B cell (primary cell): ENCODE data around the gene DUSP11. TPM values are rescaled to one million over a fixed set of nuclear protein-coding genes. Genes with fewer than 3 reads are reported as not detected.

ENCODE experiments used
- ATAC-seq: fragments of 200-7000 bp; cut with Tn5 transposase; one replicate; pipeline ENCODE4 v1.10.0; 2021; ENCODE audit warnings: low read depth, mild to moderate bottlenecking, moderate number of reproducible peaks, moderate library complexity
- CTCF ChIA-PET: fragments of 350-600 bp; sonication (Branson Sonifier 250); formaldehyde crosslinking; loops from one replicate; lab custom pipeline; 2021; ENCODE audit warnings: antibody characterized with exemption, inconsistent platforms; lab: Charles Lee
- POLR2A ChIA-PET: fragments of 350-600 bp; sonication (Branson Sonifier 250); formaldehyde crosslinking; loops from one replicate; lab custom pipeline; 2021; ENCODE audit warnings: antibody characterized with exemption; lab: Charles Lee
- DNase-seq: peaks from one replicate; pipeline ENCODE4 v3.0.0; 2013
- H2AFZ ChIP-seq: 2 replicates; pipeline ENCODE4 v1.6.1; 2012; ENCODE audit warnings: mild to moderate bottlenecking, low read depth, low read length; ENCODE audit not compliant: insufficient read depth, poor library complexity, severe bottlenecking
- H3K27ac ChIP-seq, 2 donors: 1 replicate in 1 of 2; 2 replicates in 1 of 2; pipeline ENCODE4 v1.5.1; 2012 to 2013; ENCODE audit warnings: low read length in 2 of 2, mild to moderate bottlenecking in 2 of 2, moderate library complexity in 1 of 2
- H3K27me3 ChIP-seq, 4 experiments: fragments of 200-600 bp in 1 of 4; sonication (generic) in 1 of 4; replicated peaks in 1 of 4; 1 replicate in 2 of 4; 2 replicates in 2 of 4; pipeline versions ENCODE4 v1.6.1 to v1.7.0; 2013 to 2016; ENCODE audit warnings: low read length in 3 of 4, mild to moderate bottlenecking in 2 of 4, mixed read lengths in 1 of 4, moderate library complexity in 1 of 4; ENCODE audit not compliant: insufficient read depth in 4 of 4, control insufficient read depth in 3 of 4; ENCODE audit errors: control extremely low read depth in 1 of 4
- H3K36me3 ChIP-seq, 2 experiments: replicated peaks in 1 of 2; 1 replicate in 1 of 2; 2 replicates in 1 of 2; pipeline versions ENCODE4 v1.6.1 to v1.7.1; 2013; ENCODE audit warnings: low read length in 1 of 2; ENCODE audit not compliant: insufficient read depth in 2 of 2, control insufficient read depth in 1 of 2; ENCODE audit errors: control extremely low read depth in 1 of 2, extremely low read depth in 1 of 2
- H3K4me1 ChIP-seq, 2 donors: fragments of 200-600 bp in 1 of 2; sonication (generic) in 1 of 2; 1 replicate in 1 of 2; 2 replicates in 1 of 2; pipeline versions ENCODE4 v1.5.1 to v1.6.1; 2013 to 2017; ENCODE audit warnings: low read length in 2 of 2; ENCODE audit not compliant: control insufficient read depth in 2 of 2, insufficient read depth in 2 of 2
- H3K4me2 ChIP-seq: replicated peaks from 2 replicates; pipeline ENCODE3; 2012; ENCODE audit warnings: mild to moderate bottlenecking, low read depth, low read length; ENCODE audit not compliant: poor library complexity, severe bottlenecking
- H3K4me3 ChIP-seq, 5 experiments: fragments of 200-600 bp in 1 of 5; sonication (generic) in 1 of 5; 1 replicate in 3 of 5; 2 replicates in 2 of 5; pipeline versions ENCODE4 v1.5.1 to v1.7.0; 2011 to 2016; ENCODE audit warnings: low read length in 4 of 5, mild to moderate bottlenecking in 4 of 5, low read depth in 2 of 5, control low read depth in 1 of 5, moderate library complexity in 1 of 5; ENCODE audit not compliant: insufficient read depth in 1 of 5; ENCODE audit errors: control extremely low read depth in 1 of 5, extremely low read depth in 1 of 5
- H3K79me2 ChIP-seq: fragments of 200-600 bp; sonication (generic); one replicate; pipeline ENCODE4 v1.6.0; 2016; ENCODE audit warnings: low read length; ENCODE audit not compliant: control insufficient read depth, insufficient read depth
- H3K9ac ChIP-seq: fragments of 200-600 bp; sonication (generic); 2 replicates; pipeline ENCODE4 v1.6.1; 2017; ENCODE audit warnings: mild to moderate bottlenecking, low read length, moderate library complexity
- H3K9me3 ChIP-seq, 3 donors: one replicate each; pipeline versions ENCODE4 v1.6.1 to v1.7.1; 2013; ENCODE audit warnings: low read length in 2 of 3; ENCODE audit not compliant: control insufficient read depth in 2 of 3, insufficient read depth in 1 of 3; ENCODE audit errors: control extremely low read depth in 1 of 3
- H4K20me1 ChIP-seq: 2 replicates; pipeline ENCODE4 v1.6.0; 2012; ENCODE audit warnings: mild to moderate bottlenecking, low read length; ENCODE audit not compliant: insufficient read depth, control insufficient read depth, poor library complexity, severe bottlenecking
- H3K27ac Mint-ChIP-seq: one replicate; pipeline ENCODE4 v1.8.0; 2021; ENCODE audit warnings: mixed read lengths
- H3K27me3 Mint-ChIP-seq: one replicate; pipeline ENCODE4 v1.8.0; 2021; ENCODE audit warnings: mixed read lengths
- H3K4me1 Mint-ChIP-seq: one replicate; pipeline ENCODE4 v1.8.0; 2021; ENCODE audit warnings: mixed read lengths
- H3K4me3 Mint-ChIP-seq: one replicate; pipeline ENCODE4 v1.8.0; 2021; ENCODE audit warnings: mixed read lengths
- H3K9me3 Mint-ChIP-seq: one replicate; pipeline ENCODE4 v1.8.0; 2022; ENCODE audit warnings: mixed read lengths; ENCODE audit not compliant: insufficient read depth
- CTCF ChIP-seq: fragments of 200-600 bp; IDR thresholded peaks from one replicate; pipeline ENCODE4 v1.8.0; 2022; ENCODE audit warnings: antibody characterized with exemption, mild to moderate bottlenecking
- EZH2 ChIP-seq: IDR thresholded peaks from 2 replicates; pipeline ENCODE4 v1.6.1; 2012; ENCODE audit warnings: borderline replicate concordance, low read depth, mild to moderate bottlenecking, moderate library complexity, low read length; ENCODE audit not compliant: insufficient read depth, poor library complexity, severe bottlenecking
- WGBS: methylation state at CpG from one replicate; pipeline ENCODE4 v1.1.5; 2013; ENCODE audit warnings: missing lambda C conversion rate; ENCODE audit not compliant: insufficient coverage; 5-methylcytosine and 5-hydroxymethylcytosine counted together
- intact Hi-C: fragments of 100-400 bp; cut with micrococcal nuclease; formaldehyde crosslinking; loops from one replicate; pipeline ENCODE4 v1.10.0; 2022
- polyA plus RNA-seq: library from polyadenylated mRNA; depleted of rRNA; stranded (reverse); fragments of >200 nt; gene quantifications from 2 replicates; pipeline ENCODE4 v1.2.3, GENCODE V29; 2012
- total RNA-seq, 2 donors: library from RNA; stranded (reverse); fragments of 120-200 nt in 1 of 2; gene quantifications; 1 replicate in 1 of 2; 2 replicates in 1 of 2; pipeline versions ENCODE4 v1.2.3 to v1.2.4, GENCODE V29; 2013 to 2022

The DUSP11 gene
- total and polyA plus RNA-seq, 2 donors (not counting 1 experiment from before 2014, with no cell fraction given) = 16.0 to 42.2 TPM

- H3K79me2 ChIP-seq = peaks cover 55% of the 10 kb centered on the region
- H3K9me3 ChIP-seq = no peaks in the 10 kb centered on the region
- intact Hi-C loops = no loop called here
- TF ChIP-seq CTCF (no peak), EZH2 (no peak)
- no peak overlapping the region for H3K4me2 ChIP-seq
- Mint-ChIP-seq H3K4me3 (no peak overlapping the region), H3K27ac (no peak overlapping the region), H3K4me1 (peaks cover 26% of the 10 kb centered on the region), H3K9me3 (no peaks in the 10 kb centered on the region), H3K27me3 (no peaks in the 10 kb centered on the region)
- ChIA-PET CTCF (interaction anchor here (1.5 kb wide), 1 partner anchor 47 kb away, joined by 4 read pairs; no protein-coding TSS in a partner anchor), POLR2A (no interaction called here)
- H3K4me3 ChIP-seq = no peak overlapping the region
- H3K27ac ChIP-seq = no peak overlapping the region
- H3K36me3 ChIP-seq = peaks cover 13 to 50% of the 10 kb centered on the region in 2 experiments
- H3K9ac ChIP-seq = no peak overlapping the region
- WGBS = 93% methylated on average over 3 of the region's 8 CpGs
- DNase-seq (no peak), ATAC-seq (no peak)
- peaks cover 11% of the 10 kb centered on the region for H4K20me1 ChIP-seq
- no peaks in the 10 kb centered on the region for H3K27me3 ChIP-seq
- peaks cover 11 to 18% of the 10 kb centered on the region in 2 donors for H3K4me1 ChIP-seq
- no peak overlapping the region for H2AFZ ChIP-seq
Measured at GRCh38 chr2:73776869-73777519, 2.9 kb downstream of the DUSP11 start.

- ChIA-PET POLR2A (no interaction called here), CTCF (interaction anchor here (0.7 to 1.5 kb wide), 2 partner anchors 48 to 1144 kb away, joined by 3 to 4 read pairs; no protein-coding TSS in a partner anchor)
- Histone ChIP-seq H3K79me2 (peaks cover 55% of the 10 kb centered on the region), H4K20me1 (peaks cover 11% of the 10 kb centered on the region), H3K4me2 (no peak overlapping the region), H3K9me3 (no peaks in the 10 kb centered on the region), H2AFZ (no peak overlapping the region), H3K36me3 (peaks cover 13 to 51% of the 10 kb centered on the region in 2 experiments), H3K4me1 (peaks cover 11 to 18% of the 10 kb centered on the region in 2 donors), H3K9ac (no peak overlapping the region), H3K27me3 (no peaks in the 10 kb centered on the region), H3K27ac (no peak overlapping the region), H3K4me3 (no peak overlapping the region)
- DNase-seq (no peak), ATAC-seq (no peak)
- no CpG with 5 or more reads among the region's 4 CpGs for WGBS
- Mint-ChIP-seq H3K27ac (no peak overlapping the region), H3K9me3 (no peaks in the 10 kb centered on the region), H3K27me3 (no peaks in the 10 kb centered on the region), H3K4me3 (no peak overlapping the region), H3K4me1 (peaks cover 26% of the 10 kb centered on the region)
- intact Hi-C loops = no loop called here
- TF ChIP-seq EZH2 = no peak
- TF ChIP-seq CTCF = no peak
Measured at GRCh38 chr2:73776381-73776780, 3.5 kb downstream of the DUSP11 start.
